ENCODE measurements around the gene CCDC191.

DNA sequence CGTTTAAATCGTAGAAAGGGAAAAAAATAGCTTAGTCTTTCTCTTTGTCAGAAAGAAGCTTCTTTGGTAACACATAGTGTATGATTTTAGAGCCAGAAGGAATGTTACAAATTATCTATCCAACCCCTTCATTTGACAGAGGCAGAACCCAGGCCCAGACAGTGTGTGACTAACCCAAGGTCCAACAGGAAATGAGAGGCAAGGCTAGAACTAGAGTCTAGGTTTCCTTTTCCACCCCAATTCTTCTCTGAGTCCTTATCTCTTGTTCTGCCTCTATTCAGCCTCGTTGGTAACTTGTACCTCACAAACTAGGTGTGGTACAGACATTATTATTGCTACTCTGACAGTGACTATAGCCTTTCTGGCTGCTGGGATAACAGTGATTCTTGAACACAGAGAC, 39.5 kb upstream of the CCDC191 start:
- TF ChIP-seq, protein P1, sequence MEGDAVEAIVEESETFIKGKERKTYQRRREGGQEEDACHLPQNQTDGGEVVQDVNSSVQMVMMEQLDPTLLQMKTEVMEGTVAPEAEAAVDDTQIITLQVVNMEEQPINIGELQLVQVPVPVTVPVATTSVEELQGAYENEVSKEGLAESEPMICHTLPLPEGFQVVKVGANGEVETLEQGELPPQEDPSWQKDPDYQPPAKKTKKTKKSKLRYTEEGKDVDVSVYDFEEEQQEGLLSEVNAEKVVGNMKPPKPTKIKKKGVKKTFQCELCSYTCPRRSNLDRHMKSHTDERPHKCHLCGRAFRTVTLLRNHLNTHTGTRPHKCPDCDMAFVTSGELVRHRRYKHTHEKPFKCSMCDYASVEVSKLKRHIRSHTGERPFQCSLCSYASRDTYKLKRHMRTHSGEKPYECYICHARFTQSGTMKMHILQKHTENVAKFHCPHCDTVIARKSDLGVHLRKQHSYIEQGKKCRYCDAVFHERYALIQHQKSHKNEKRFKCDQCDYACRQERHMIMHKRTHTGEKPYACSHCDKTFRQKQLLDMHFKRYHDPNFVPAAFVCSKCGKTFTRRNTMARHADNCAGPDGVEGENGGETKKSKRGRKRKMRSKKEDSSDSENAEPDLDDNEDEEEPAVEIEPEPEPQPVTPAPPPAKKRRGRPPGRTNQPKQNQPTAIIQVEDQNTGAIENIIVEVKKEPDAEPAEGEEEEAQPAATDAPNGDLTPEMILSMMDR (IDR thresholded peaks at IDR 0.05), result no peak
- TF ChIP-seq POLR2A (IDR thresholded peaks at IDR 0.05), result no peak

Data from uterus (tissue), 2 donors.